ENCODE measurements around the gene ARHGAP31. TPM values are rescaled to one million over a fixed set of nuclear protein-coding genes. Genes with fewer than 3 reads are reported as not detected.
A peak's percentile ranks its signal among the peaks of the same experiment; 100 is the strongest.

ARHGAP31 gene
- total and polyA plus RNA-seq, 2 of the 8 experiments (the other 6 are each of a cell fraction or from before 2014, with no cell fraction given): 1.1 to 7.6 TPM

DNA sequence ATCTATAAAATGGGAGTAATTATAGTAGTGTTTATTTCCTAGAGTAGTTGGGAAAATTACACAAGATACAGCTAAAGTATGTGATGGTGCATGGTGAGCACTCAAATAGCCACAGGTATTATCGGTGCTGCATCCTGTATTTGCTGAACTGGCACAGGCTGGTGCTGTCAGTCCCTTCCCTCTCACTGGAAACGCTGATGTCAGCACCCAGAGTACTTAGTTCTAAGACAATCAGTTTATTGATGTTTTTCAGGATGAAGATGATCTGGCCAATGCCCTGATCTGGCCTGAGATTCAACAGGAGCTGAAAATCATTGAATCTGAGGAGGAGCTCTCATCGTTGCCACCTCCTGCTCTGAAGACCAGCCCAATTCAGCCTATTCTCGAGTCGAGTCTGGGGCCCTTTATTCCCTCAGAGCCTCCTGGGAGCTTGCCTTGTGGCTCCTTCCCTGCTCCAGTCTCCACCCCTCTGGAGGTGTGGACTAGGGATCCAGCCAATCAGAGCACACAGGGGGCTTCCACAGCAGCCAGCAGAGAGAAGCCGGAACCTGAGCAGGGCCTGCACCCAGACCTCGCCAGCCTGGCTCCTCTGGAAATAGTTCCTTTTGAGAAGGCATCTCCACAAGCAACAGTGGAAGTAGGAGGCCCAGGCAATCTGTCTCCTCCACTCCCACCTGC, 119.6 kb downstream of the ARHGAP31 start:
- no peaks in the 10 kb centered on the region for H3K23me2 ChIP-seq (ENCODE audit: low read depth, low read length)
- H4K20me1 ChIP-seq (replicated peaks in 1 of 2; ENCODE audit: control insufficient read depth in 1 of 2, insufficient read depth in 2 of 2, low read length in 2 of 2): no peaks in the 10 kb centered on the region
- no peak for DNase-seq (ENCODE audit: low read depth in 1 of 2, low spot score in 2 of 2)

More for the DNA sequence above, 119.6 kb downstream of the ARHGAP31 start:
- no peaks in the 10 kb centered on the region for H3K79me2 ChIP-seq (ENCODE audit: control insufficient read depth in 1 of 2, insufficient read depth in 2 of 2, low read length in 2 of 2)
- H3K4me2 ChIP-seq (ENCODE audit: insufficient read depth in 1 of 2, low read depth in 2 of 2, low read length in 2 of 2): no peak overlapping the region
- H3K27me3 ChIP-seq (replicated peaks in 1 of 4; ENCODE audit: control insufficient read depth in 3 of 4, extremely low read depth in 1 of 4, insufficient read depth in 3 of 4, low read length in 3 of 4): no peaks in the 10 kb centered on the region; a peak in 1 of 7 replicates
- H2AFZ ChIP-seq (ENCODE audit: low read length): no peak overlapping the region
- H3K4me1 ChIP-seq (replicated peaks in 1 of 4; ENCODE audit: control insufficient read depth in 3 of 4, insufficient read depth in 4 of 4, low read length in 3 of 4): no peaks in the 10 kb centered on the region; a peak in 1 of 7 replicates
- H2BK5ac ChIP-seq (ENCODE audit: low read depth, low read length): no peak overlapping the region
- FAIRE-seq: no peak
- no peak overlapping the region for H4K91ac ChIP-seq (replicated peaks; ENCODE audit: insufficient read length, low read length)
- TF ChIP-seq EP300 (IDR thresholded peaks at IDR 0.05; ENCODE audit: borderline replicate concordance in 1 of 2, low read depth in 2 of 2, low read length in 2 of 2): no peak
- peak; percentile 23; the same call in 1 of the 2 replicates for TF ChIP-seq MAFK (IDR thresholded peaks at IDR 0.05; ENCODE audit: low read depth, low read length)
- H2BK15ac ChIP-seq (ENCODE audit: low read length): no peak overlapping the region
- ChIA-PET POLR2A (ENCODE audit: partially characterized antibody) (interaction anchor here (1.2 kb wide), 1 partner anchor 9 kb away, joined by 4 read pairs; no protein-coding TSS in a partner anchor), CTCF (ENCODE audit: partially characterized antibody) (no interaction called here)
- H3K9ac ChIP-seq (replicated peaks in 1 of 4; ENCODE audit: extremely low read depth in 1 of 4, low read depth in 3 of 4, low read length in 3 of 4): no peak overlapping the region
- no peaks in the 10 kb centered on the region for H3K79me1 ChIP-seq (ENCODE audit: low read depth, low read length)
- H3K14ac ChIP-seq (ENCODE audit: insufficient read length): no peak overlapping the region
- no peaks in the 10 kb centered on the region for H3K36me3 ChIP-seq (ENCODE audit: control insufficient read depth in 2 of 4, insufficient read depth in 4 of 4, low read length in 3 of 4)
- no peak overlapping the region for H3K4me3 ChIP-seq (ENCODE audit: extremely low read depth in 1 of 4, insufficient read depth in 2 of 4, low read depth in 3 of 4, low read length in 4 of 4)
- no peak overlapping the region for H3K23ac ChIP-seq (ENCODE audit: insufficient read length)
- no peak overlapping the region for H3K27ac ChIP-seq (ENCODE audit: low read depth, low read length)
- H3K4ac ChIP-seq (replicated peaks; ENCODE audit: insufficient read length, low read depth, low read length): no peak overlapping the region
- WGBS, 2 experiments (ENCODE audit: extremely low coverage in 1 of 2, insufficient coverage in 1 of 2, insufficient read length in 1 of 2, insufficient replicate concordance in 2 of 2, low coverage in 1 of 2, low lambda C conversion rate in 2 of 2, missing lambda C conversion rate in 1 of 2): 85% methylated on average over 7 of the region's 7 CpGs; no CpG with 5 or more reads in 1 of the 2 experiments
- no peak overlapping the region for H2AK5ac ChIP-seq (ENCODE audit: low read depth, low read length)
- H3K56ac ChIP-seq (replicated peaks; ENCODE audit: insufficient read length, low read depth, low read length): no peak overlapping the region
- no peak overlapping the region for H2BK12ac ChIP-seq (ENCODE audit: low read depth, low read length)
- no peak overlapping the region for H4K8ac ChIP-seq (ENCODE audit: extremely low read depth, insufficient read depth, low read length)
- H3K18ac ChIP-seq (ENCODE audit: extremely low read depth, low read length): no peak overlapping the region
- no peak overlapping the region for H2BK120ac ChIP-seq (replicated peaks; ENCODE audit: low read depth, low read length)
- no peaks in the 10 kb centered on the region for H3K9me3 ChIP-seq (ENCODE audit: insufficient read depth in 2 of 2, low read depth in 1 of 2, low read length in 1 of 2)
- H2BK20ac ChIP-seq (ENCODE audit: low read length): no peak overlapping the region
- no peak overlapping the region for H4K5ac ChIP-seq (ENCODE audit: insufficient read length, low read depth, low read length)

All from H1 (cell line).